ENCODE measurements around the gene XXYLT1.

DNA sequence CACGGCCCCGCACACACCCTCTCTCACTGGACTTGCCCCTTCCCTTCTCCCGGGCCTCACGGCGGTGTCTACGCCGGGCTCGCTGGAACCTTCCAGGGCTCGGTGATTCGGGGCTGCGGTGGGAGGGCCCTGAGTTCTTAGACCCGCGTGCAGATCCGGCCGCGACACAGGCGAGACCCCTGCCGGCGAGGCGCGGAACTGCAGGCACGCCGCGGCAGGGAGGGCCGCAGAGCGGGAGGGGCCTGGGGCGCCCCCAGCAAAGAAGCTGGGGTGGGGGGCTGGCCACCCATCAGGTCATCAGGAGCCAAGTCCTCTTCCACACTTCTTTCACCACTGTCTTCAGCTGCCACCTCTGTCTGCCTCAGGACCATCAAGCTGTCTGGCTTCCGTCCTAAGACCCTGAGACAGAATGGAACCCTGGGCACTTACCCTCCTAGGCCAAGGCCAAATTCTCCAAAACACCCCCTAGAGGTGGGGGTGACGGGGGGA lies 164.5 kb downstream of the XXYLT1 start:
- no peak for TF ChIP-seq EZH2 (IDR thresholded peaks at IDR 0.05; ENCODE audit: borderline replicate concordance, low read length)
- TF ChIP-seq, protein P1, sequence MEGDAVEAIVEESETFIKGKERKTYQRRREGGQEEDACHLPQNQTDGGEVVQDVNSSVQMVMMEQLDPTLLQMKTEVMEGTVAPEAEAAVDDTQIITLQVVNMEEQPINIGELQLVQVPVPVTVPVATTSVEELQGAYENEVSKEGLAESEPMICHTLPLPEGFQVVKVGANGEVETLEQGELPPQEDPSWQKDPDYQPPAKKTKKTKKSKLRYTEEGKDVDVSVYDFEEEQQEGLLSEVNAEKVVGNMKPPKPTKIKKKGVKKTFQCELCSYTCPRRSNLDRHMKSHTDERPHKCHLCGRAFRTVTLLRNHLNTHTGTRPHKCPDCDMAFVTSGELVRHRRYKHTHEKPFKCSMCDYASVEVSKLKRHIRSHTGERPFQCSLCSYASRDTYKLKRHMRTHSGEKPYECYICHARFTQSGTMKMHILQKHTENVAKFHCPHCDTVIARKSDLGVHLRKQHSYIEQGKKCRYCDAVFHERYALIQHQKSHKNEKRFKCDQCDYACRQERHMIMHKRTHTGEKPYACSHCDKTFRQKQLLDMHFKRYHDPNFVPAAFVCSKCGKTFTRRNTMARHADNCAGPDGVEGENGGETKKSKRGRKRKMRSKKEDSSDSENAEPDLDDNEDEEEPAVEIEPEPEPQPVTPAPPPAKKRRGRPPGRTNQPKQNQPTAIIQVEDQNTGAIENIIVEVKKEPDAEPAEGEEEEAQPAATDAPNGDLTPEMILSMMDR (IDR thresholded peaks at IDR 0.05; ENCODE audit: low read length): peak; percentile 100
